Adrenal gland (tissue), 5 donors: ENCODE results near the gene VAMP8.

Experiments used
- POLR2A ChIP-seq, 2 donors: fragments of 450-650 bp; IDR thresholded peaks; one replicate each; pipeline ENCODE4 v1.6.1; 2017; ENCODE audit warnings: antibody characterized with exemption in 2 of 2, mild to moderate bottlenecking in 2 of 2, moderate library complexity in 1 of 2
- TF ChIP-seq, protein P1 (sequence below), 6 experiments: fragments of 450-650 bp in 4 of 6; fragments of 200-600 bp in 2 of 6; sonication (generic) in 1 of 6; IDR thresholded peaks; 1 replicate in 5 of 6; 2 replicates in 1 of 6; pipeline versions ENCODE4 v1.5.1 to v1.8.0; 2016 to 2021; ENCODE audit warnings: antibody characterized with exemption in 6 of 6, mild to moderate bottlenecking in 2 of 6, moderate library complexity in 1 of 6
- donor health status: DM: no; HTN: no; CAD: no.

- TF ChIP-seq, protein P1, sequence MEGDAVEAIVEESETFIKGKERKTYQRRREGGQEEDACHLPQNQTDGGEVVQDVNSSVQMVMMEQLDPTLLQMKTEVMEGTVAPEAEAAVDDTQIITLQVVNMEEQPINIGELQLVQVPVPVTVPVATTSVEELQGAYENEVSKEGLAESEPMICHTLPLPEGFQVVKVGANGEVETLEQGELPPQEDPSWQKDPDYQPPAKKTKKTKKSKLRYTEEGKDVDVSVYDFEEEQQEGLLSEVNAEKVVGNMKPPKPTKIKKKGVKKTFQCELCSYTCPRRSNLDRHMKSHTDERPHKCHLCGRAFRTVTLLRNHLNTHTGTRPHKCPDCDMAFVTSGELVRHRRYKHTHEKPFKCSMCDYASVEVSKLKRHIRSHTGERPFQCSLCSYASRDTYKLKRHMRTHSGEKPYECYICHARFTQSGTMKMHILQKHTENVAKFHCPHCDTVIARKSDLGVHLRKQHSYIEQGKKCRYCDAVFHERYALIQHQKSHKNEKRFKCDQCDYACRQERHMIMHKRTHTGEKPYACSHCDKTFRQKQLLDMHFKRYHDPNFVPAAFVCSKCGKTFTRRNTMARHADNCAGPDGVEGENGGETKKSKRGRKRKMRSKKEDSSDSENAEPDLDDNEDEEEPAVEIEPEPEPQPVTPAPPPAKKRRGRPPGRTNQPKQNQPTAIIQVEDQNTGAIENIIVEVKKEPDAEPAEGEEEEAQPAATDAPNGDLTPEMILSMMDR (IDR thresholded peaks at IDR 0.05), result no peak
- TF ChIP-seq POLR2A (IDR thresholded peaks at IDR 0.05), result no peak
Measured at GRCh38 chr2:85615413-85615728, 38.0 kb downstream of the VAMP8 start.
